ENCODE results near the gene TMEM43.

GRCh38 chr3:14125193-14126016 lies 553 bp downstream of the TMEM43 start:
- TF ChIP-seq CTCF (IDR thresholded peaks at IDR 0.05; ENCODE audit: insufficient read depth, low read depth, low read length), result no peak
- TF ChIP-seq EZH2 (IDR thresholded peaks at IDR 0.05; ENCODE audit: insufficient read depth, low read length), result no peak

Measured in astrocyte (in vitro differentiated cells and primary cell).